Right lobe of liver (tissue), 4 donors: ENCODE data around the gene DENND2D.

Experiments used
- POLR2A ChIP-seq: fragments of 450-650 bp; IDR thresholded peaks from one replicate; pipeline ENCODE4 v1.6.1; 2017; ENCODE audit warnings: antibody characterized with exemption, mild to moderate bottlenecking
- TF ChIP-seq, protein P1 (sequence below), 4 donors: fragments of 200-600 bp in 3 of 4; fragments of 450-650 bp in 1 of 4; IDR thresholded peaks; one replicate each; pipeline versions ENCODE4 v1.5.1 to v1.8.0; 2016 to 2022; ENCODE audit warnings: antibody characterized with exemption in 4 of 4, mild to moderate bottlenecking in 2 of 4
- donor health status: DM: no; HTN: no; CAD: no.
- donor health status: DM: no; HTN: no; CAD: no.
- donor health status: DM: no; HTN: yes; CAD: no.

DNA sequence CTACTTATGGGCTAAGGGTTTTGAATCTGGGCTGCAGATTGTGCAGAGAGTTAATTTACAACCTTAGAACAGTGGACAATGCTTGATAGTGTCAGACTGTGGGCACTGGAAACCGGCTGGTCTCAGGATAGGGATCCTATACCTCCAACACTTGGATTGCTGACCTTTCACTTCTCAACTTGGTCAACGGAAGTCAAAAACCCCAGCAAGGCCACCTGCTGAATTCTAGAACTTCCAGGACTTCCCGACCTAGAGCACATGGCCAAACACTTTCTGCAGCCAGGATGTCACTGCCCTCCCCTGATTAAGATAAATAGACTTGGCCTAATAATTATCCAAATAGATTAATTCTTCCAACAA, 336 bp upstream of the DENND2D start:
- no peak for TF ChIP-seq POLR2A
- TF ChIP-seq, protein P1, sequence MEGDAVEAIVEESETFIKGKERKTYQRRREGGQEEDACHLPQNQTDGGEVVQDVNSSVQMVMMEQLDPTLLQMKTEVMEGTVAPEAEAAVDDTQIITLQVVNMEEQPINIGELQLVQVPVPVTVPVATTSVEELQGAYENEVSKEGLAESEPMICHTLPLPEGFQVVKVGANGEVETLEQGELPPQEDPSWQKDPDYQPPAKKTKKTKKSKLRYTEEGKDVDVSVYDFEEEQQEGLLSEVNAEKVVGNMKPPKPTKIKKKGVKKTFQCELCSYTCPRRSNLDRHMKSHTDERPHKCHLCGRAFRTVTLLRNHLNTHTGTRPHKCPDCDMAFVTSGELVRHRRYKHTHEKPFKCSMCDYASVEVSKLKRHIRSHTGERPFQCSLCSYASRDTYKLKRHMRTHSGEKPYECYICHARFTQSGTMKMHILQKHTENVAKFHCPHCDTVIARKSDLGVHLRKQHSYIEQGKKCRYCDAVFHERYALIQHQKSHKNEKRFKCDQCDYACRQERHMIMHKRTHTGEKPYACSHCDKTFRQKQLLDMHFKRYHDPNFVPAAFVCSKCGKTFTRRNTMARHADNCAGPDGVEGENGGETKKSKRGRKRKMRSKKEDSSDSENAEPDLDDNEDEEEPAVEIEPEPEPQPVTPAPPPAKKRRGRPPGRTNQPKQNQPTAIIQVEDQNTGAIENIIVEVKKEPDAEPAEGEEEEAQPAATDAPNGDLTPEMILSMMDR (IDR thresholded peaks at IDR 0.05) = no peak
